BE2C (cell line): ENCODE measurements around the gene UBA7.

Experiments
- DNase-seq: peaks from one replicate; pipeline ENCODE4 v3.0.0-alpha.2; 2020
- H3K27me3 ChIP-seq: fragments of 250-450 bp; sonication (Bioruptor Pico); 2 replicates; pipeline ENCODE4 v1.5.1; 2020; ENCODE audit warnings: mild to moderate bottlenecking
- H3K36me3 ChIP-seq: fragments of 250-450 bp; sonication (Bioruptor Pico); 2 replicates; pipeline ENCODE4 v1.5.1; 2020; ENCODE audit warnings: mild to moderate bottlenecking
- H3K4me1 ChIP-seq: fragments of 250-450 bp; sonication (Bioruptor Pico); 2 replicates; pipeline ENCODE4 v1.5.1; 2020
- H3K4me3 ChIP-seq: 2 replicates; pipeline ENCODE4 v1.5.1; 2011; ENCODE audit warnings: low read depth, low read length
- H3K9me3 ChIP-seq: fragments of 250-450 bp; sonication (Bioruptor Pico); 2 replicates; pipeline ENCODE4 v1.5.1; 2020
- TF ChIP-seq, protein P1 (sequence below): IDR thresholded peaks from 2 replicates; pipeline ENCODE4 v1.5.1; 2012; ENCODE audit warnings: mild to moderate bottlenecking, low read depth, low read length

The UBA7 gene

GRCh38 chr3:49794431-49794830 lies 19.3 kb downstream of the UBA7 start:
- Histone ChIP-seq H3K27me3 (no peaks in the 10 kb centered on the region), H3K4me1 (peaks cover 5% of the 10 kb centered on the region), H3K9me3 (no peaks in the 10 kb centered on the region), H3K36me3 (no peaks in the 10 kb centered on the region), H3K4me3 (no peak overlapping the region)
- DNase-seq: no peak
- TF ChIP-seq, protein P1, sequence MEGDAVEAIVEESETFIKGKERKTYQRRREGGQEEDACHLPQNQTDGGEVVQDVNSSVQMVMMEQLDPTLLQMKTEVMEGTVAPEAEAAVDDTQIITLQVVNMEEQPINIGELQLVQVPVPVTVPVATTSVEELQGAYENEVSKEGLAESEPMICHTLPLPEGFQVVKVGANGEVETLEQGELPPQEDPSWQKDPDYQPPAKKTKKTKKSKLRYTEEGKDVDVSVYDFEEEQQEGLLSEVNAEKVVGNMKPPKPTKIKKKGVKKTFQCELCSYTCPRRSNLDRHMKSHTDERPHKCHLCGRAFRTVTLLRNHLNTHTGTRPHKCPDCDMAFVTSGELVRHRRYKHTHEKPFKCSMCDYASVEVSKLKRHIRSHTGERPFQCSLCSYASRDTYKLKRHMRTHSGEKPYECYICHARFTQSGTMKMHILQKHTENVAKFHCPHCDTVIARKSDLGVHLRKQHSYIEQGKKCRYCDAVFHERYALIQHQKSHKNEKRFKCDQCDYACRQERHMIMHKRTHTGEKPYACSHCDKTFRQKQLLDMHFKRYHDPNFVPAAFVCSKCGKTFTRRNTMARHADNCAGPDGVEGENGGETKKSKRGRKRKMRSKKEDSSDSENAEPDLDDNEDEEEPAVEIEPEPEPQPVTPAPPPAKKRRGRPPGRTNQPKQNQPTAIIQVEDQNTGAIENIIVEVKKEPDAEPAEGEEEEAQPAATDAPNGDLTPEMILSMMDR: no peak

- Histone ChIP-seq H3K36me3 (no peaks in the 10 kb centered on the region), H3K27me3 (no peaks in the 10 kb centered on the region), H3K4me3 (no peak overlapping the region), H3K9me3 (no peaks in the 10 kb centered on the region), H3K4me1 (peaks cover 5% of the 10 kb centered on the region)
- TF ChIP-seq, protein P1: no peak
- no peak for DNase-seq
These were observed 20.2 kb downstream of the UBA7 start for GRCh38 chr3:49793486-49794085.

DNA sequence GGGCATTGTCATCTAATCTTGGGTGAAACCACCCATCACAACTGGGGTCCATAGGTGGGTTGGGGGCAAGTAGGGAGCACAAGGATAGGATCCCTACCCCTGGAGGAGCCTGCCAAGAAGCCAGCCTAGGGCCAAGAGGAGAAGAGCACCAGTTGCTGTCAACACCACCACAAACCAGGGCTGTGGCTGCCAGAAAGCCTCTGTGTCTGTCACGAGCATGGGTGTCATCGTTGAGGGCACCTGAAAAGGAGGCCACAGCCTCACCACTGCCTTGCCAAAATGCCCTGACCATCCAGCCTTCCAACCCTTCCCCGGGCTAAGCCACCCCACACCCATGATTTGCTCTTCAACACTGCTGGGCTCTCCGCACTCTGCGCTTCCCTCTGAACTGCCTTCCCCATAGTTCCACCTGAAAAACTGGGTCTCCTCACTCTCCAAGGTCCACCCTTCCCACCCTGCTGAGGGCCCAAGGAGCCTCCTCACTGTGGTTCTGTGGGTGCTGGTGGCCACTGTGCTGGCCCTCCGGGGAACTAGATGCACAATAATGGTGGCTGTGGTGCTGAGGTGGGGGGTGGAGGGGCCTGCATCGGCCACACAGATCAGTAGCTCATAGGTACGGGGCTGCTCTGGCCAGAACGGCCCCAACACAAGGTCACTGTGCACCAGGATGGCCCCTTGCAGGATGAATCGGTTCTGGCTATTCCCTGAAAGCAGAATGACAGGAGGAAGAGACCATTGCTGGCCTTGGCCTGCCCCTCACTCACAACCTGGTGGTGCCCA lies 21.2 kb downstream of the UBA7 start:
- no peaks in the 10 kb centered on the region for H3K36me3 ChIP-seq
- DNase-seq: no peak
- H3K4me3 ChIP-seq: no peak overlapping the region
- H3K27me3 ChIP-seq: no peaks in the 10 kb centered on the region
- peaks cover 5% of the 10 kb centered on the region for H3K4me1 ChIP-seq
- TF ChIP-seq, protein P1: no peak
- H3K9me3 ChIP-seq: no peaks in the 10 kb centered on the region

DNA sequence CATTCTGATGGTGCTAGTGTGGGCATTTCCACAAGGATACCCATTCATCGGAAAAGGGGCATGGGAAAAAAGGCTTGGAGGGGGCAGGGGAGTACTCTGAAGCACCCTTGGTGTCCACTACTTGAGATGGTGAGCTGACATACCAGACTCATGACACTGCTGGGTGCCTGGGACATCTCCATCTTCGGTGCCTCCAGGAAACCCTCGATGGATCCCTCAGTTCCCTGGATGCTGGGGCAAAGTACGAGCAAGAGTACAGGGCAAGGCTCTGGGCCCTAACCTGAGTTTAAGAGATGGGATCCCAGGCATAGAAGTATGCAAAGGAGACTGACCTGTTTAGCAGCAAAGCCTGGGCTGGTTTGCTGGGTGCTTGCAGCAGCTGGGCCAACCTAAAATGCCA lies 22.2 kb downstream of the UBA7 start:
- H3K36me3 ChIP-seq: no peaks in the 10 kb centered on the region
- no peak for DNase-seq
- TF ChIP-seq, protein P1: no peak
- no peaks in the 10 kb centered on the region for H3K27me3 ChIP-seq
- H3K9me3 ChIP-seq: no peaks in the 10 kb centered on the region
- peaks cover 5% of the 10 kb centered on the region for H3K4me1 ChIP-seq
- H3K4me3 ChIP-seq: no peak overlapping the region

- Histone ChIP-seq H3K4me1 (peaks cover 5% of the 10 kb centered on the region), H3K36me3 (no peaks in the 10 kb centered on the region), H3K9me3 (no peaks in the 10 kb centered on the region), H3K27me3 (no peaks in the 10 kb centered on the region), H3K4me3 (no peak overlapping the region)
- peak; percentile 52 for DNase-seq
- TF ChIP-seq, protein P1: no peak
These were observed 22.9 kb downstream of the UBA7 start for GRCh38 chr3:49790626-49791411.
